GM12874 (cell line): ENCODE results near the gene BMS1.

Source experiments
- TF ChIP-seq, protein P1 (sequence below): IDR thresholded peaks from 2 replicates; pipeline ENCODE4 v1.5.1; 2011; ENCODE audit warnings: low read depth, mild to moderate bottlenecking, control low read depth, low read length, moderate library complexity; ENCODE audit not compliant: insufficient read depth

The BMS1 gene

DNA sequence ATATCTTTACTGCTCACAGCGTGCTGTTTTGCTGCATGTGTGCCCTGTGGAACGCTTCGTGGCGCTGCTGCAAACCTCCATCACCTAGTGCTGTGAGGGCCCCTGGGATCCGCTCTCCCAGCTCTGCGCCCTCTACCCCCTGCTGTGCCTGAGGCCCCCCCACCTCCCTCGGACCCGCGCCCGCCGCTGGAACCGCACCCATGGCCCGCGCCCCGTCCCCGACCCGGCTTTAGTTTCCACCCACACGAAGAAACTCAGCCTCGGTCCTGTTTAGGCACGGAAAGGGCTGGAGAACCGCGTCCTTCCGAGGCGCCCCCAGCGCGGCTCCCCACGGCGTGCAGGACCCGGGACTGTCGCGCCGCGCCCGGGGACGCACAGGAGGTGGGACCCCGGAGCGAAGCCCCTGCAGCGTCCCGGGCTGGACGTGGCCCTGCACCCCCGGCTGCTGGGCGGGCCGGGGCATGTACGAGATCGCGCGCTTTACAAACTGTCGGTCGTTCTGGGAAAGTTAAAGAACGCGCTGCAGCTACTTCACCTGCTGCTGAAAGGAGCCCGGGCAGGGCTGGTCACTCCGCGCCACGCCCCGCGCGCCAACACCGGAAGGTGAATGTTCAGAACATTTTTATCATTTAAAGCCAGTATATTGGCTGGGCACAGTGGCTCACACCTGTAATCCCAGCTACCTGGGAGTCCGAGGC is 54.3 kb downstream of the BMS1 start:
- TF ChIP-seq, protein P1, sequence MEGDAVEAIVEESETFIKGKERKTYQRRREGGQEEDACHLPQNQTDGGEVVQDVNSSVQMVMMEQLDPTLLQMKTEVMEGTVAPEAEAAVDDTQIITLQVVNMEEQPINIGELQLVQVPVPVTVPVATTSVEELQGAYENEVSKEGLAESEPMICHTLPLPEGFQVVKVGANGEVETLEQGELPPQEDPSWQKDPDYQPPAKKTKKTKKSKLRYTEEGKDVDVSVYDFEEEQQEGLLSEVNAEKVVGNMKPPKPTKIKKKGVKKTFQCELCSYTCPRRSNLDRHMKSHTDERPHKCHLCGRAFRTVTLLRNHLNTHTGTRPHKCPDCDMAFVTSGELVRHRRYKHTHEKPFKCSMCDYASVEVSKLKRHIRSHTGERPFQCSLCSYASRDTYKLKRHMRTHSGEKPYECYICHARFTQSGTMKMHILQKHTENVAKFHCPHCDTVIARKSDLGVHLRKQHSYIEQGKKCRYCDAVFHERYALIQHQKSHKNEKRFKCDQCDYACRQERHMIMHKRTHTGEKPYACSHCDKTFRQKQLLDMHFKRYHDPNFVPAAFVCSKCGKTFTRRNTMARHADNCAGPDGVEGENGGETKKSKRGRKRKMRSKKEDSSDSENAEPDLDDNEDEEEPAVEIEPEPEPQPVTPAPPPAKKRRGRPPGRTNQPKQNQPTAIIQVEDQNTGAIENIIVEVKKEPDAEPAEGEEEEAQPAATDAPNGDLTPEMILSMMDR = no peak

DNA sequence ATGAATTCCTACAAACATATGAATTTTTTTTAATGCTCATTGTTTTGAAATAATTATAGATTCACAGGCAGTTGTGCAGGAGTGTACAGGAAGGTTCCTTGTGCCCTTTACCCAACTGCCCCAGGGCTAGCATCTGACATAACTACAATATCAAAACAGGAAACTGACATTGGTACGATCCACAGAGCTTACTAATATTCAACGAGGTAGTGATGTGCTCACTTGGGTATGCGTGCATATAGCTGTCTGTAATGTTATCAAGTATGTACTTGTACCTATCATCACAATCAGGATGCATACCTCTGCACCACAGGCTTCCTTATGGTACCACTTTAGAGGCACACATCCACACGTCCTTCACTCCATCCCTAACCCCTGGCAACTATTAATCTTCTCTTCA is 68.3 kb downstream of the BMS1 start:
- TF ChIP-seq, protein P1 = no peak

GRCh38 chr10:42859256-42859655 is 76.7 kb downstream of the BMS1 start:
- TF ChIP-seq, protein P1 = no peak

- TF ChIP-seq, protein P1 = no peak
Observed at GRCh38 chr10:42864575-42864974, 82.0 kb downstream of the BMS1 start.

DNA sequence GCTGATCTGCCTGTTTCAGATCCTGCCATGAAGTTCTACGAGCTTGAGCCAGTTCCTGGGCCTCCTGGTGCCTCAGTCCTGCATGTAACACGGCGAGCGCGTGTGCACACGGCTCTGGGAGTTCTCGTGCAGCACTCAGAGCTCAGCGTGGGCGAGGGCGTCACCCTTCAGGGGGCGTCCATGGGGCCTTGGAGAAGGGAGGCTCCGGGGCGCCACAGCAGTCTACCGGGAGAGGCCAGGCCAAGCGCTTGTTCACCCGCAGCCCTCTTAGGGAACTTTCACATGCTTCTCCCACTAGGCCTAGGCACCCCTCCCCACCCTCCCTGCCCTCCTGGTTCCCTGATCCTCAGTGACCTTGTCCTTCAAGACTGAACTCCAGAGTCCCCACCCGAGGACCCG is 83.1 kb downstream of the BMS1 start:
- TF ChIP-seq, protein P1 = no peak

DNA sequence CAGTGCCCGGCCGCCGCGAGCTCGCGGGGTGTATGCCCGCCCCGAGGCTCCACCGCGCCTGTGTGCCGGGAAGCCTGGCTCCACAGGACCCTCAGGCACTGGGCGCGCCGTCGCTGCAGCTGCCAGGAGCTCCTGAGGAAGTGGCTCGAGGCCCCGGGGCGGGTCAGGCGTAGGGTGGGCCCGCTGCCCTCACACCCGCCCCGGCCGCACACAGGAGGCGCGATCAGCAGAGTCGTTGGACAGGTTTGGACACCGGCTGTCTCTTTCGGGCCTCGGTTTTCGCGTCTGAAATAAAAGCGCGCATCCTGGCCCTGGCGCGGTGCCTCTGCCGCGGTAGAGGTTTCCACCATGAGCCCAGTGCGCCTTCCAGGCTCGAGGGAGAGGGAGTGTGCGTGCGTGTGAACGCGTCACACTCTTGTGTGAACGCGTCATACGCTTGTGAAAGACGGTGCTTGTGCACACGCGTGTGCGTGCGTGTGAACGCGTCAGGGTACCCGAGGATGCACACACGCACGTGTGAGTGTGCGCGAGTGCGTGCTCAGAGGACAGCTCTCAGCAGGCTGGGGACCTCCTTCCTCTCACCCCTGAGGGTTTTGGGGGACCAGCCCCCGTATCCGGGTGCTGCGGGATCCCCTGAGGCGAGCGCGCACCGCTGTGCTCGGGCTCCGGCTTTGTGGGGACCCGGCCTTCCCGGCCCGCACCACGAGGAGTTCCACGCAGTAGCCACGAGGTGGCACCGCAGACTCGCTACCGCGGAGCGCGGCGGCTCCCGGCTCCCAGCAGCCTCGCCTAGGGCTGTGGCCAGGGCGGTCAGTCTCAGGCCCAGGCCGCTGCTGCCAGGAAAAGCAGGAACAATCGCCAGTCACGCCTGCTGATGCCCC is 83.8 kb downstream of the BMS1 start:
- TF ChIP-seq, protein P1 = peak; percentile 63

- TF ChIP-seq, protein P1 = no peak
Observed at GRCh38 chr10:42867571-42867970, 85.0 kb downstream of the BMS1 start.
